Stimulated activated CD8-positive, alpha-beta memory T cell treated with anti-CD3 and anti-CD28 coated beads, Interleukin-15, amount 100 ng/mL, for 1 hour (primary cell): ENCODE results near the gene RPS18.
A peak's percentile ranks its signal among the peaks of the same experiment; 100 is the strongest.

ENCODE experiments used
- DNase-seq: peaks from one replicate; pipeline ENCODE4 v3.0.0-alpha.2; 2020; ENCODE audit warnings: low read depth

Gene RPS18

GRCh38 chr6:33314943-33315792 lies 43.3 kb downstream of the RPS18 start:
- no peak for DNase-seq

GRCh38 chr6:33315793-33316602 lies 44.1 kb downstream of the RPS18 start:
- no peak for DNase-seq

- DNase-seq = no peak
Measured at GRCh38 chr6:33316603-33317418, 44.9 kb downstream of the RPS18 start.

GRCh38 chr6:33317419-33317668 lies 45.5 kb downstream of the RPS18 start:
- DNase-seq = peak; percentile 60

GRCh38 chr6:33317669-33318425 lies 46.0 kb downstream of the RPS18 start, which contains the start of gene ZBTB22:
Gene ZBTB22 (minus strand): TSS chr6:33317744. CDS start chr6:33316916, 828 bp downstream.
- DNase-seq = peak; percentile 95

- DNase-seq = no peak
Measured at GRCh38 chr6:33318426-33319073, 46.7 kb downstream of the RPS18 start.

- no peak for DNase-seq
Measured at GRCh38 chr6:33319939-33320314, 48.1 kb downstream of the RPS18 start.

- DNase-seq = no peak
Measured at GRCh38 chr6:33320315-33321181, 48.7 kb downstream of the RPS18 start.

- no peak for DNase-seq
Measured at GRCh38 chr6:33321227-33321626, 49.4 kb downstream of the RPS18 start.

GRCh38 chr6:33323623-33323948 lies 51.7 kb downstream of the RPS18 start:
- DNase-seq = no peak

- DNase-seq = no peak
Measured at GRCh38 chr6:33324125-33324524, 52.2 kb downstream of the RPS18 start.
